IMR-90 (cell line): Measurements from ENCODE around the gene GABRA6.

Source experiments
- CTCF ChIP-seq: conservative IDR thresholded peaks from 2 replicates; pipeline ENCODE4 v1.5.1; 2012; ENCODE audit warnings: mild to moderate bottlenecking, low read depth, low read length, improper control_type of control experiment
- POLR2A ChIP-seq: IDR thresholded peaks from 2 replicates; pipeline ENCODE4 v1.6.1; 2012; ENCODE audit warnings: mild to moderate bottlenecking, low read depth, low read length

GRCh38 chr5:161720460-161720859 is 34.9 kb downstream of the GABRA6 start:
- no peak for TF ChIP-seq POLR2A
- no peak for TF ChIP-seq CTCF
